Tibial nerve (tissue), 4 donors: ENCODE measurements around the gene FMNL2.

Experiments used
- EP300 ChIP-seq, 2 donors: sonication (generic); formaldehyde crosslinking; IDR thresholded peaks; one replicate each; pipeline ENCODE4 v1.6.1; 2017; ENCODE audit warnings: antibody characterized with exemption in 2 of 2, mild to moderate bottlenecking in 1 of 2
- POLR2A ChIP-seq, 2 donors: fragments of 450-650 bp; IDR thresholded peaks; one replicate each; pipeline ENCODE4 v1.6.1; 2017; ENCODE audit warnings: antibody characterized with exemption in 2 of 2, mild to moderate bottlenecking in 2 of 2, moderate library complexity in 2 of 2
- TF ChIP-seq, protein P1 (sequence below), 5 experiments: fragments of 200-600 bp in 3 of 5; fragments of 450-650 bp in 2 of 5; sonication (generic) in 3 of 5; IDR thresholded peaks; one replicate each; pipeline ENCODE4 v1.5.1; 2016 to 2019; ENCODE audit warnings: antibody characterized with exemption in 5 of 5, mild to moderate bottlenecking in 3 of 5, moderate library complexity in 2 of 5

DNA sequence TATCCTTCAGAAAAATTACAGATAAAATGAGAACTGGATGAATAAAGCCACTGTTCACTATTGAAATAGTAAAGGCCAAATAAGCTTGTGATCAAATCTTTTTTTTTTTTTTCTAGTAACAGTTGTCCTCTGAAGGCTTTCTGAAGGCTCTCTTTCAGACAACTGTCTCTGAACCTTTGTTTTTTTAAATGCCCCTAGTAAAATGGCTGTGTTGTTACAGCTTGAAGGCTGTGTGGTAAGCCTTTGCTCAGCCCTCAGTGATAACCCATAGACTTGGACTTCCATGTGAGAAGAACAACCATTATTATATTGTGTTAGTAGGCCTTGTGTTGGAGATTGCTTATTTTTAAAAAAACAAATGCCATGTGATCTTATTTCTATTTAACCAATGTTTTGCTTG, 17.6 kb downstream of the FMNL2 start:
- TF ChIP-seq, protein P1, sequence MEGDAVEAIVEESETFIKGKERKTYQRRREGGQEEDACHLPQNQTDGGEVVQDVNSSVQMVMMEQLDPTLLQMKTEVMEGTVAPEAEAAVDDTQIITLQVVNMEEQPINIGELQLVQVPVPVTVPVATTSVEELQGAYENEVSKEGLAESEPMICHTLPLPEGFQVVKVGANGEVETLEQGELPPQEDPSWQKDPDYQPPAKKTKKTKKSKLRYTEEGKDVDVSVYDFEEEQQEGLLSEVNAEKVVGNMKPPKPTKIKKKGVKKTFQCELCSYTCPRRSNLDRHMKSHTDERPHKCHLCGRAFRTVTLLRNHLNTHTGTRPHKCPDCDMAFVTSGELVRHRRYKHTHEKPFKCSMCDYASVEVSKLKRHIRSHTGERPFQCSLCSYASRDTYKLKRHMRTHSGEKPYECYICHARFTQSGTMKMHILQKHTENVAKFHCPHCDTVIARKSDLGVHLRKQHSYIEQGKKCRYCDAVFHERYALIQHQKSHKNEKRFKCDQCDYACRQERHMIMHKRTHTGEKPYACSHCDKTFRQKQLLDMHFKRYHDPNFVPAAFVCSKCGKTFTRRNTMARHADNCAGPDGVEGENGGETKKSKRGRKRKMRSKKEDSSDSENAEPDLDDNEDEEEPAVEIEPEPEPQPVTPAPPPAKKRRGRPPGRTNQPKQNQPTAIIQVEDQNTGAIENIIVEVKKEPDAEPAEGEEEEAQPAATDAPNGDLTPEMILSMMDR (IDR thresholded peaks at IDR 0.05), result no peak
- TF ChIP-seq POLR2A (IDR thresholded peaks at IDR 0.05) (no peak), EP300 (IDR thresholded peaks at IDR 0.05) (no peak)
